OCI-LY1 (cell line): ENCODE results near the gene NUP98.

Experiments used
- CTCF ChIP-seq: fragments of 200-600 bp; sonication (generic), shearing (Covaris generic); IDR thresholded peaks from 2 replicates; pipeline ENCODE4 v1.5.1; 2017; ENCODE audit warnings: mild to moderate bottlenecking, antibody characterized with exemption, low read length, moderate library complexity, mixed read lengths
- EZH2 ChIP-seq: fragments of 200-600 bp; sonication (generic), shearing (Covaris generic); IDR thresholded peaks from 2 replicates; pipeline ENCODE4 v1.8.0; 2017; ENCODE audit warnings: borderline replicate concordance, mixed run types, mild to moderate bottlenecking, antibody characterized with exemption, low read length, moderate library complexity, mixed read lengths

DNA sequence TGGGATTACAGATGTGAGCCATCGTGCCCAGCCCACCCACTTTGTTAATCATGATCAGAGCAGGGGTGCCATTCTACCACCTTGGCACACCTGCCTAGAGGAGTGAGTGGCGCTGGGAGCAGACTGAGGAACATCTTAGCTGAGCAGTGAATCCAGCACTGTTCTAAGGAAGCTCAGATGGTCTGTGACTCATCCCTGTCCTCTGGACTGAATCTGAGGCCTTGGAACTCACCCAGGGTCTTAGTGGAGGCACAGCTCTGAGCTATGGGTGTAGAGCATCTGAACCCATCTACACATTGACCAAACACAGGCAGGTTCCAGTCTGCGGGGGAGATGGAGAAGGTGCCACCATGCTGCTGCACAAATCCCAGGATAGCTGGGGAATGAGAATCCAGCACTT, 25.9 kb upstream of the NUP98 start:
- TF ChIP-seq CTCF (no peak), EZH2 (no peak)
